HUES64 (cell line): Measurements from ENCODE around the gene SNX1.
"Not testable (repeated sequence)": the region's sequence is repeated elsewhere in the genome, so short reads cannot be mapped to it uniquely, and the experiment has no call there.

Experiments used
- H3K27ac ChIP-seq: 2 replicates; pipeline ENCODE4 v1.7.0; 2013; ENCODE audit warnings: low read depth, low read length, inconsistent platforms
- H3K27me3 ChIP-seq: 2 replicates; pipeline ENCODE4 v1.6.1; 2013; ENCODE audit warnings: mild to moderate bottlenecking, low read length; ENCODE audit not compliant: insufficient read depth
- H3K36me3 ChIP-seq: 2 replicates; pipeline ENCODE4 v1.6.1; 2013; ENCODE audit warnings: mild to moderate bottlenecking, low read length; ENCODE audit not compliant: insufficient read depth
- H3K4me1 ChIP-seq: 2 replicates; pipeline ENCODE4 v1.6.1; 2013; ENCODE audit warnings: mild to moderate bottlenecking, low read length, moderate library complexity; ENCODE audit not compliant: insufficient read depth
- H3K4me3 ChIP-seq: 2 replicates; pipeline ENCODE4 v1.5.1; 2013; ENCODE audit warnings: mild to moderate bottlenecking, low read length, moderate library complexity
- H3K9ac ChIP-seq: 2 replicates; pipeline ENCODE4 v1.6.1; 2013; ENCODE audit warnings: mild to moderate bottlenecking, low read depth, low read length
- H3K9me3 ChIP-seq: 2 replicates; pipeline ENCODE4 v1.6.1; 2013; ENCODE audit warnings: low read depth, low read length; ENCODE audit not compliant: insufficient read depth
- WGBS: fragments of 150-250, 120-280 bp; methylation state at CpG from one replicate; pipeline ENCODE4 v1.1.7; 2013; ENCODE audit warnings: missing lambda C conversion rate; 5-methylcytosine and 5-hydroxymethylcytosine counted together

SNX1 gene

GRCh38 chr15:64105113-64105704, 9.4 kb downstream of the SNX1 start:
- H3K27me3 ChIP-seq: no peaks in the 10 kb centered on the region
- no peaks in the 10 kb centered on the region for H3K9me3 ChIP-seq
- H3K36me3 ChIP-seq: no peaks in the 10 kb centered on the region
- H3K27ac ChIP-seq: no peak overlapping the region
- H3K9ac ChIP-seq: no peak overlapping the region
- no peaks in the 10 kb centered on the region for H3K4me1 ChIP-seq
- H3K4me3 ChIP-seq: no peak overlapping the region
- 94% methylated on average over 9 of the region's 9 CpGs for WGBS

- no peaks in the 10 kb centered on the region for H3K36me3 ChIP-seq
- H3K9ac ChIP-seq: no peak overlapping the region
- no peaks in the 10 kb centered on the region for H3K27me3 ChIP-seq
- WGBS: 90% methylated on average over 1 of the region's 1 CpG
- H3K9me3 ChIP-seq: no peaks in the 10 kb centered on the region
- peaks cover 7% of the 10 kb centered on the region; the same call in 1 of the 2 replicates for H3K4me1 ChIP-seq
- H3K4me3 ChIP-seq: no peak overlapping the region
- H3K27ac ChIP-seq: no peak overlapping the region
Measured at GRCh38 chr15:64107337-64107736, 11.6 kb downstream of the SNX1 start.

GRCh38 chr15:64110108-64110701, 14.4 kb downstream of the SNX1 start:
- H3K9me3 ChIP-seq, H3K4me3 ChIP-seq, H3K9ac ChIP-seq, H3K27me3 ChIP-seq, H3K4me1 ChIP-seq, H3K27ac ChIP-seq: not testable (repeated sequence)
- H3K36me3 ChIP-seq: peaks cover 27% of the 10 kb centered on the region
- WGBS: 97% methylated on average over 4 of the region's 4 CpGs

GRCh38 chr15:64110950-64111678, 15.3 kb downstream of the SNX1 start:
- H3K4me1 ChIP-seq: peaks cover 7% of the 10 kb centered on the region; the same call in 1 of the 2 replicates
- H3K4me3 ChIP-seq: no peak overlapping the region
- H3K9me3 ChIP-seq: no peaks in the 10 kb centered on the region
- peaks cover 35% of the 10 kb centered on the region for H3K36me3 ChIP-seq
- no peak overlapping the region for H3K27ac ChIP-seq
- no peaks in the 10 kb centered on the region for H3K27me3 ChIP-seq
- no peak overlapping the region for H3K9ac ChIP-seq
- WGBS: 81% methylated on average over 2 of the region's 3 CpGs

- WGBS: 89% methylated on average over 3 of the region's 3 CpGs
- peaks cover 40% of the 10 kb centered on the region for H3K36me3 ChIP-seq
- no peaks in the 10 kb centered on the region for H3K9me3 ChIP-seq
- peaks cover 7% of the 10 kb centered on the region; the same call in 1 of the 2 replicates for H3K4me1 ChIP-seq
- H3K4me3 ChIP-seq: no peak overlapping the region
- no peak overlapping the region for H3K27ac ChIP-seq
- H3K27me3 ChIP-seq: no peaks in the 10 kb centered on the region
- no peak overlapping the region for H3K9ac ChIP-seq
Measured at GRCh38 chr15:64111679-64112050, 15.9 kb downstream of the SNX1 start.

- WGBS: 91% methylated on average over 4 of the region's 4 CpGs
- no peak overlapping the region for H3K9ac ChIP-seq
- no peaks in the 10 kb centered on the region for H3K9me3 ChIP-seq
- H3K27me3 ChIP-seq: no peaks in the 10 kb centered on the region
- peaks cover 44% of the 10 kb centered on the region for H3K36me3 ChIP-seq
- no peak overlapping the region for H3K27ac ChIP-seq
- H3K4me1 ChIP-seq: peaks cover 7% of the 10 kb centered on the region; the same call in 1 of the 2 replicates
- no peak overlapping the region for H3K4me3 ChIP-seq
Measured at GRCh38 chr15:64112073-64112772, 16.4 kb downstream of the SNX1 start.

- no peak overlapping the region for H3K4me3 ChIP-seq
- H3K36me3 ChIP-seq: peaks cover 47% of the 10 kb centered on the region
- no peaks in the 10 kb centered on the region for H3K27me3 ChIP-seq
- WGBS: 90% methylated on average over 1 of the region's 1 CpG
- peaks cover 7% of the 10 kb centered on the region; the same call in 1 of the 2 replicates for H3K4me1 ChIP-seq
- H3K9ac ChIP-seq: no peak overlapping the region
- no peaks in the 10 kb centered on the region for H3K9me3 ChIP-seq
- H3K27ac ChIP-seq: no peak overlapping the region
Measured at GRCh38 chr15:64112904-64113303, 17.1 kb downstream of the SNX1 start.

- WGBS: 97% methylated on average over 5 of the region's 5 CpGs
- no peaks in the 10 kb centered on the region for H3K4me1 ChIP-seq
- H3K27me3 ChIP-seq: no peaks in the 10 kb centered on the region
- no peak overlapping the region for H3K4me3 ChIP-seq
- no peaks in the 10 kb centered on the region for H3K9me3 ChIP-seq
- H3K36me3 ChIP-seq: peaks cover 81% of the 10 kb centered on the region
- H3K9ac ChIP-seq: no peak overlapping the region
- no peak overlapping the region for H3K27ac ChIP-seq
Measured at GRCh38 chr15:64117759-64118487, 22.1 kb downstream of the SNX1 start.

GRCh38 chr15:64120322-64120721, 24.5 kb downstream of the SNX1 start:
- H3K36me3 ChIP-seq: peaks cover 74% of the 10 kb centered on the region
- H3K4me1 ChIP-seq, H3K9me3 ChIP-seq, H3K27me3 ChIP-seq, H3K9ac ChIP-seq, H3K4me3 ChIP-seq, H3K27ac ChIP-seq: not testable (repeated sequence)
- WGBS: 94% methylated on average over 2 of the region's 2 CpGs

GRCh38 chr15:64121614-64122013, 25.8 kb downstream of the SNX1 start:
- H3K36me3 ChIP-seq: peaks cover 70% of the 10 kb centered on the region
- no peaks in the 10 kb centered on the region for H3K9me3 ChIP-seq
- no peaks in the 10 kb centered on the region for H3K4me1 ChIP-seq

More at GRCh38 chr15:64121614-64122013, 25.8 kb downstream of the SNX1 start:
- no peak overlapping the region for H3K9ac ChIP-seq
- 100% methylated on average over 4 of the region's 4 CpGs for WGBS
- no peak overlapping the region for H3K27ac ChIP-seq
- no peaks in the 10 kb centered on the region for H3K27me3 ChIP-seq
- H3K4me3 ChIP-seq: no peak overlapping the region
